ENCODE data around the gene MST1. TPM values are rescaled to one million over a fixed set of nuclear protein-coding genes. Genes with fewer than 3 reads are reported as not detected.
"Not testable (repeated sequence)": the region's sequence is repeated elsewhere in the genome, so short reads cannot be mapped to it uniquely, and the experiment has no call there.

MST1 gene
- total RNA-seq, 1 donor from 2014 or later, result 2.2 TPM

GRCh38 chr3:49701388-49702077, 12.3 kb upstream of the MST1 start:
- no peak for DNase-seq (ENCODE audit: low read depth in 2 of 2)

- DNase-seq (ENCODE audit: low read depth in 2 of 2), result no peak
Measured at GRCh38 chr3:49700453-49701128, 11.3 kb upstream of the MST1 start.

GRCh38 chr3:49700014-49700413, 10.7 kb upstream of the MST1 start:
- DNase-seq (ENCODE audit: low read depth in 2 of 2), result no peak

- no peak for DNase-seq (ENCODE audit: low read depth in 2 of 2)
Measured at GRCh38 chr3:49699281-49699979, 10.2 kb upstream of the MST1 start.

- DNase-seq (ENCODE audit: low read depth in 2 of 2), result not testable (repeated sequence)
Measured at GRCh38 chr3:49695350-49696015, 6.2 kb upstream of the MST1 start.

- DNase-seq (ENCODE audit: low read depth in 2 of 2), result not testable (repeated sequence)
Measured at GRCh38 chr3:49694409-49695070, 5.3 kb upstream of the MST1 start.

GRCh38 chr3:49691481-49691880, 2.2 kb upstream of the MST1 start:
- not testable (repeated sequence) for DNase-seq (ENCODE audit: low read depth in 2 of 2)

GRCh38 chr3:49690856-49691255, 1.6 kb upstream of the MST1 start:
- not testable (repeated sequence) for DNase-seq (ENCODE audit: low read depth in 2 of 2)

- DNase-seq (ENCODE audit: low read depth in 2 of 2), result not testable (repeated sequence)
Measured at GRCh38 chr3:49689908-49690624, 792 bp upstream of the MST1 start.

GRCh38 chr3:49688338-49689045, 782 bp downstream of the MST1 start:
- not testable (repeated sequence) for DNase-seq (ENCODE audit: low read depth in 2 of 2)

GRCh38 chr3:49687424-49687795, 1.9 kb downstream of the MST1 start:
- not testable (repeated sequence) for DNase-seq (ENCODE audit: low read depth in 2 of 2)

GRCh38 chr3:49686769-49687423, 2.4 kb downstream of the MST1 start:
- DNase-seq (ENCODE audit: low read depth in 2 of 2), result not testable (repeated sequence)

GRCh38 chr3:49686346-49686745, 2.9 kb downstream of the MST1 start:
- DNase-seq (ENCODE audit: low read depth in 2 of 2), result not testable (repeated sequence)

- not testable (repeated sequence) for DNase-seq (ENCODE audit: low read depth in 2 of 2)
Measured at GRCh38 chr3:49685846-49686245, 3.4 kb downstream of the MST1 start.

- not testable (repeated sequence) for DNase-seq (ENCODE audit: low read depth in 2 of 2)
Measured at GRCh38 chr3:49685103-49685502, 4.2 kb downstream of the MST1 start.

- DNase-seq (ENCODE audit: low read depth in 2 of 2), result not testable (repeated sequence)
Measured at GRCh38 chr3:49684453-49684852, 4.8 kb downstream of the MST1 start.

- no peak for DNase-seq (ENCODE audit: low read depth in 2 of 2)
Measured at GRCh38 chr3:49683162-49683561, 6.1 kb downstream of the MST1 start.

GRCh38 chr3:49681543-49681942, 7.7 kb downstream of the MST1 start:
- DNase-seq (ENCODE audit: low read depth in 2 of 2), result no peak

GRCh38 chr3:49681232-49681522, 8.1 kb downstream of the MST1 start:
- DNase-seq (ENCODE audit: low read depth in 2 of 2), result no peak
